ENCODE measurements around the gene LDLRAD1.
"Not testable (repeated sequence)": the region's sequence is repeated elsewhere in the genome, so short reads cannot be mapped to it uniquely, and the experiment has no call there.

The LDLRAD1 gene

GRCh38 chr1:54016343-54017282, 1.4 kb downstream of the LDLRAD1 start:
- no peak for DNase-seq

GRCh38 chr1:54014009-54014629, 3.9 kb downstream of the LDLRAD1 start:
- no peak for DNase-seq

- no peak for DNase-seq
These were observed 4.5 kb downstream of the LDLRAD1 start for GRCh38 chr1:54013393-54014008.

GRCh38 chr1:54012863-54013262, 5.1 kb downstream of the LDLRAD1 start:
- no peak for DNase-seq

DNA sequence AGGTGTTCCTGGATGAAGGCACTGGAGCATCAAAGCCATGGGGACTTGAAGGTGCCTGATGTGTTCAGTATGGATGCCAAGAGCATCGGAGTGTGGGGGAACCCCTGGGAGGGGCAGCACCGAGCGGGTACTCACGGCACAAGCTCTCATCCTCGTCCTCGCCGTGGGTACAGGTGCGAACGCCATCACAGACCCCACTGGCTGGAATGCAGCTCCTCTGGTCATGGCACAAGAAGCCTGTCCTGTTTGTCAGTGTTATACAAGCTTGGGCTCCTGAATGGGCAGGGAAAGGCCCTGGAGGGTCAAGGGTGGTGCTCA, 6.0 kb downstream of the LDLRAD1 start:
- no peak for DNase-seq

DNA sequence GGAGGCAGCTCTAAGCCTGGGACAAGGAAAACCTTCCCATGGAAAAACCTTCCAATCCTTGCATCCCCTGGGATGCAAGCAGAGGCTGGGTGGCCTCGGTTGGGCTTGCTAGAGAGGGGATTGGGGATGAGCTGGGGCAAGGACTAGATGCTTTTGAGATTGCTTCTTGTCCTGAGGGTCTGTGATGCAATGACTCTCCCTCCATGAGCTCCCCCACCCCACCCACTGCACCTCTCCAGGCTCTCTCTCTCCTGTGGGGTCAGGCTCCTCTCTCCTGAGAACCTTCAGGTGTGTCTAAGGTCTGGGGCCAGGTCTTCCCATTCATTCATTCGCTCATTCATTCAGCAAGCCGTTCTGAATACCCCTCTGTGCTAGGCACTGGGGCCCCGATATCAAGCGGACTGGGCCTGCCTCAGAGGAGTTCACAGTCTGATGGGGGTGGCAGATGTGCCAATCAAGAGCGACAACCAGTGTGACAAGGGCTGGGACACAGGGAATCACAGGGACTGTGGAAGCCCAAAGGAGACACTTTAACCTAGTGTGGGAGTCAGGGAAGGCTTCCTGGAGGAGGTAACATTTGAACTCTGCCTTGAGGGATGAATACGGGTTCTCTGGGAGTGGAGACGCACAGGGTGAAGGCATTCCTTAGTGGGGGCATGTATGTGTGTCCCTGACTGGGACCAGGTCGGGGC, 6.5 kb downstream of the LDLRAD1 start:
- no peak for DNase-seq

DNA sequence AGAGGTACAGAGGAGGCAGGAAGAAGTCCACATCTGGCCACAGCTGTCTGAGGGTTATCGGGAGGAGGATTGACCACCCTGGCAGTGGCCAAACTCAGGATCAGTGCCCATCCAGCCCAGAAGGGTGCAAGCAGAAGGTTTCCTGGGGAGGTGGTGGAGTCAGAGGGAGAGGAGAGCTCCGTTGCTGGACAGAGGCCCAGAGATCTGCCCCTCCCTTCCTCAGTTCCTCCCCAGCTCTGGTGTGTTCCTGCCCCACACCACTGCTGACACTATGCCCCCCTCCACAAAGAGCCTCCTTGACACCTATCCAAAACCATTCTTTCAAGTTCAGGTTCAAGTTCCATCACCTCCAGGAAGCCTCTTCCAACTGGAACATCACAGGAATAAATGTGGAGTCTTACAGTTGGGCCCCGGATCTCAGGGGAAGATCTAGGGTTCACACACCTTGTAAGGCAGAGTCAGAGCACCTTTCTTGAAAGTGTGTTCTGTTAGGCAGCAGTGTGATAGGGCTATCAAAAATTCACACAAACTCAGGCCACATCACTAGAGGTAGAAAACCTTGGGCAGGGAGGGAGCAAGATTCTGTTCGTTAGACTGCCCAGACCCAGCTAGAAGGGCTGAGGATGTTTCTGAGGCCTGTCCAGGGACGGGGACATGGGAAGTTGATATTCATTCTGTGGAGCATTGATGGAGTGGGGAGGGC, 7.4 kb downstream of the LDLRAD1 start:
- DNase-seq: no peak

DNA sequence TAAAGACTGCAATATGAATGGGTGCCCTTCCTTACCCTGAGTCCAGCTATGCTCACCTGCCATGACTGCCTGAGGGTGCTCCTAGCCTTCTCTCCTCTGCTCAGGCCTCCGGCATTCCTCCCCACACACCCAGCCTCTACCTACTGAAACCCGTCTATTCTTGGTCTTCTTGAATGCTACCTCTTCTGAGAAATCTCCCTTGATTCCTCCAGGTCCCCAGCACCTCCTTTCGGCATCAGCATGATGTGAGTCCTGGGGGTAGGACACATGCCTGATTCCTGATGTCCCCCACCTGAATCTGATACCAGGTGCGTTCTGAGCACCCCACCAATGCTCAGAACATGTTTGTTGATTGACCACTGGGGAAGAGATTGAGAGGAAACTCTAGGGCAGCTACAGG, 8.6 kb downstream of the LDLRAD1 start:
- no peak for DNase-seq

- DNase-seq: no peak
These were observed 9.1 kb downstream of the LDLRAD1 start for GRCh38 chr1:54008876-54009275.

DNA sequence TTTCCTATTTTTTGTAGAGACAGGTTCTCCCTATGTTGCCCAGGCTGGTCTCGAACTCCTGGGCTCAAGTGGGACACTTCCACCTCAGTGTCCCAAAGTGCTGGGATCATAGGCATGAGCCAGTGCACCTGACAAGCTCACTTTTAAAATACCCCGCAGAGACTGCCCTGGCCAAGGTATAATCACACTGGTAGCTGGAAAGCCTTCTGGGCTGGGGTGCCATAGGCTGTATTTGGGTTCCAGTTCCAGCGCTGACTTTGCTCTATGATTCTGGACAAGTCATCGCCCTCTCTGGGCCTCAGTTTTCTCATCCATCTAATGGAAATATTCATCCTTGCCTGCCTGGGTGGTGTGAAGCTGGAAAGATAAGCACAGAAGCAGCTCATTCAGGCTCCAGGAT, 10.4 kb downstream of the LDLRAD1 start:
- DNase-seq: no peak

- no peak for DNase-seq
These were observed 11.5 kb downstream of the LDLRAD1 start for GRCh38 chr1:54006508-54006907.

GRCh38 chr1:54004481-54005049, 13.4 kb downstream of the LDLRAD1 start:
- no peak for DNase-seq

DNA sequence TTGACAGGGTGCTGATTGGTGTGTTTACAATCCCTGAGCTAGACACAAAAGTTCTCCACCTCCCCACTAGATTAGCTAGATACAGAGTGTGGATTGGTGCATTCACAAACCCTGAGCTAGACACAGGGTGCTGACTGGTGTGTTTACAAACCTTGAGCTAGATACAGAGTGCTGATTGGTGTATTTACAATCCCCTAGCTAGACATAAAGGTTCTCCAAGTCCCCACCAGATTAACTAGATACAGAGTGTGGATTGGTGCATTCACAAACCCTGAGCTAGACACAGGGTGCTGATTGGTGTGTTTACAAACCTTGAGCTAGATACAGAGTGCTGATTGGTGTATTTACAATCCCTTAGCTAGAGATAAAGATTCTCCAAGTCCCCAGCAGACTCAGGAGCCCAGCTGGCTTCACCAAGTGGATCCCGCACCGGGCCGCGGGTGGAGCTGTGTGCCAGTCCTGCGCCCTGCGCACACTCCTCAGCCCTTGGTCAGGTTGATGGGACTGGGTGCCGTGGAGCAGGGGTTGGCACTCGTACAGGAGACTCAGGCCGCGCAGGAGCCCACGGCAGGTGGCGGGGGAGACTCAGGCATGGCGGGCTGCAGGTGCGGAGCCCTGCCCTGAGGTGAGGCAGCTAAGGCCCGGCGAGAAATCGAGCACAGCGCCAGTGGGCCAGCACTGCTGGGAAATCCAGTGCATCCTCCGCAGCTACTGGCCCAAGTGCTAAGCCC, 14.1 kb downstream of the LDLRAD1 start:
- DNase-seq: not testable (repeated sequence)

GRCh38 chr1:54003249-54003646, 14.7 kb downstream of the LDLRAD1 start:
- no peak for DNase-seq

DNA sequence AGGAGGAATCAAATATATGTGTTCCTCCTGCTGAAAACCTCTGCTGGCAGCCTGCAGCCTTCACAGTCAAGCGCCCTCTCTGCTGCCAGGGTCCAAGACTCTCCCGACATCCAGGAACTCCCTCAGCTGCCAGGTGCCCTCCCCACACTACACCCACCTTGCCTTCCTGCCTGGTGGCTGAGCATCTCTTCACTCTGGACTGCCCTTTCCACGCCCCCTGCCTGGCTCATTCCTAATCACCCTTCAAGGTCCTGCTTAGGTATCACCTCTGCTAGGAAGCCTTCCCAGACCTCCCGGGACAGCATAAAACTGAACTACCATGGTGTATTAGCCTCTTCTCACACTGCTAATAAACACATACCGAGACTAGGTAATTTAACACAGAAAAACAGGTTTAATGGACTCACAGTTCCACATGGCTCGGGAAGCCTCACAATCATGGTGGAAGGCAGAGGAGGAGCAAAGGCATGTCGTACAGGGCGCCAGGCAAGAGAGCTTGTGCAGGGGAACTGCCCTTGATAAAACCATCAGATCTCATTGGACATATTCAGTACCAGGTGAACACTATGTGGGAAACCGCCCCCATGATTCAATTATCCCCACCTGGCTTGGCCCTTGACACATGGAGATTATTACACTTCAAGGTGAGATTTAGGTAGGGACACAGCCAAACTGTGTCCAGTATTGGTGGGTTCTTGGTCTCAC, 15.3 kb downstream of the LDLRAD1 start:
- DNase-seq: no peak

DNA sequence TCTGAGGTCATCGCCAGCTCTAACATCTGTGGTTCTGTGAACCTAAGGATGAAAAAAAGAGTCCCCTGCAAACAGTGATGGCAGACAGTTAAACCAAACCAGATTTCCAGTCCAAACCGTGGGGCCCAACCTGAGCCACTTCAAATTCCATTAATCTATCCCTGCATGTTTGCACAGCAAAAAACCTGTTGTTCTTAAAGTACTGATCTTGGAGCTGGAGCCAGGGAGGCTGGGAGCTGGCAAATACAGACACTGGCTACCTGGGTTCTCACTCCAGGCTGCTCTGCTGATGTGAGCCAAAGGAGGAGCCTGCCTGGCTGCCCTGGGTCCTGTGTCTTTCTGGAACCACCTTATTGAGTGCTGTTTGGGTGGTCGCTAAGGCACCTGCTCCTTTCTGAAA, 16.4 kb downstream of the LDLRAD1 start:
- DNase-seq: no peak

DNA sequence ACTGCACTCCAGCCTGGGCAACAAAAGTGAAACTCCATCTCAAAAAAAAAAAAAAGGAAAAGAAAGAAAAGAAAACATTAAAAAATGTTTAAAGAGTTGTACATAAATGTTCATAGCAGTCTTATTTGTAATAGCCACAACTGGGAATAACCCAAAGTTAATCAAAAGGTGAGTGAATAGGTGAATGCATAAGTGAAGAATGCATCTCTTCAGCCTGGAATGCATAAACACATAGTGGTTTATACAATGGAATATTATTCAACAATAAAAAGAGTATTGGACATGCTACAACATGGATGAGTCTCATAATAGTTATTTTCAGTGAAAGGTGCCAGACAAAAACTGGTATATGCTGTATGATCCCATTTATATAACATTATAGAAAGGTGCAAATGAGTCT, 18.1 kb downstream of the LDLRAD1 start:
- DNase-seq: no peak

DNA sequence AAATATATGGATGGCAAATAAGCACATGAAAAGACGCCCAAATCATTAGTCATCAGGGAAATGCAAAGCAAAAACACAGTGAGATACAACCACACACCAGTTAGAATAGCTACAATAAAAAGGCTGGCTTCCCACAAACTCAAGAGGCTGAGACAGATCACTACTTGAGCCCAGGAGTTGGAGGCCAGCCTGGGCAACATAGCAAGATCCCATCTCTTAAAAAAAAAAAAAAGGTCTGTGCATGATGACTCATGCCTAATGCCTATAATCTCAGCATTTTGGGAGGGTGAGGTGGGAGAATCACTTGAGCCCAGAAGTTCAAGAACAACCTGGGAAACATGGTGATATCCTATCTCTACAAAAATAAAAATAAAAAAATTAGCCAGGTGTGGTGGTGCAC, 19.8 kb downstream of the LDLRAD1 start:
- no peak for DNase-seq

DNA sequence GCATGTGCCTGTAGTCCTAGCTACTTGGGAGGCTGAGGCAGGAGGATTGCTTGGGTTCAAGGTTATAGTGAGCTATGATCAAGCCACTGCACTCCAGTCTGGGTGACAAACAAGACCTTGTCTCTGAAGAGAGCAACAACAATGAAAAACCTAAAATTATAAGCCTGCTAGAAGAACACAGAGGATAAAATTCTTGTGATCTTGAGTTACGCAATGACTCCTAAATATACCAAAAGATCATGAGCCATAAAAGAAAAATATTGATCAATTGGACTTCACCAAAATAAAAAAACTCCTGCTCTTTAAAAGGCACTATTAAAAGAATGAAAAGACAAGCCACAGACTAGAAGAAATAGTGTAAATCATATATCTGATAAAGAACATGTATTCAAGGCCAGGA, 22.3 kb downstream of the LDLRAD1 start:
- DNase-seq: no peak

DNA sequence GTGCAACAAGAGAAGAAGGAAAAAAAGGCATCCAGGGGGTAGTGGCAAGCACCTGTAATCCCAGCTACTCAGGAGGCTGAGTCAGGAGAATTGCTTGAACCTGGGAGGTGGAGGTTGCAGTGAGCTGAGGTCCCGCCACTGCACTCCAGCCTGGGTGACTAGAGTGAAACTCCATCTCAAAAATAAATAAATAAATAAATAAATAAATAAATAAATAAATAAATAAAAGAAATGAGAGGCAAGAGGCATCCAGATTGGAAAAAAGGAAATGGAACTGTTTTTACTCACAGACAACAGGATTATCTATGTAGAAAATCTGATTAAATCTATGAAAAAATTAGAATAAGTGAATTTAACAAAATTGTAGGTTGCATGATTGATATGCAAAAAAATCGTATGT, 23.5 kb downstream of the LDLRAD1 start:
- not testable (repeated sequence) for DNase-seq
